ENCODE measurements around the gene CTSF. TPM values are rescaled to one million over a fixed set of nuclear protein-coding genes. Genes with fewer than 3 reads are reported as not detected.
A peak's percentile ranks its signal among the peaks of the same experiment; 100 is the strongest.

CTSF gene
- polyA plus RNA-seq, 3 donors = 1.5 to 3.5 (median 2.3) TPM

DNA sequence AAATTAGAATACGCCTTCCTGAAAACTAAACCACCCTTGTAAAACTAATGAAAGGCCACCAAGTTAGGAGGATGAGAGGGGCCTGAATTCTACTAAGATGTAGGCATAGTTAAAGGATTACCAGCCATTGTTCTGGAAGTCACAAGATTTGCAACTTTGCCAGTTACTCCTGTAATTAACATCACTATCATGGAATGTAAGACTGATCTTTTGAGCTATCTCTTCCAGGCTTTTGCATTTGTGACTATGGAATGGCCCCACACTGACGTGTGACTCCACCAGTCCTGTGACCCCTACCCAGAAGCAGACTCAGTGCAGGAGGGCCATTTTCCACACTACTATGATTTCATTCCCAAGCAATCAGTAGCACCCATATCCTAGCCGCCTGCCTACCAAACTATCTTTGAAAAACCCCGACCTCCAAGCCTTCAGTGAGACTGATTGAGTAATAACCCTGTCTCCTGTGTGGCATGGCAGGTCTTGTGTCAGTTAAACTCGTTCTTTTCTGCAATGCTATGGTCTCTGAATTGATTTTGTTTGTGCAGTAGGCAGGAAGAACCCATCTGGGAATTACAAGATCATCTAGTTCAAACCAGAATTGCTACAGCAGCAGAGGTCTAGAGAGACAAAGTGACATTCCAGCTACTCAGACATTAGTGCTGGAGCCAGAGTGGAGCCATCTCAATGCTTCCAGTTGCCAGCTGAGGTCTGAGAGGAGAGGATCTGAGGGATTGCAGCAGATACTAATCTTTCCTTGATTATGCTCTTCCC is 1.9 kb upstream of the CTSF start:
- 69% methylated on average over 2 of the region's 5 CpGs for WGBS (ENCODE audit: insufficient coverage)
- H3K27ac Mint-ChIP-seq = peak overlapping the region in 1 of 7 donors; percentile 11

DNA sequence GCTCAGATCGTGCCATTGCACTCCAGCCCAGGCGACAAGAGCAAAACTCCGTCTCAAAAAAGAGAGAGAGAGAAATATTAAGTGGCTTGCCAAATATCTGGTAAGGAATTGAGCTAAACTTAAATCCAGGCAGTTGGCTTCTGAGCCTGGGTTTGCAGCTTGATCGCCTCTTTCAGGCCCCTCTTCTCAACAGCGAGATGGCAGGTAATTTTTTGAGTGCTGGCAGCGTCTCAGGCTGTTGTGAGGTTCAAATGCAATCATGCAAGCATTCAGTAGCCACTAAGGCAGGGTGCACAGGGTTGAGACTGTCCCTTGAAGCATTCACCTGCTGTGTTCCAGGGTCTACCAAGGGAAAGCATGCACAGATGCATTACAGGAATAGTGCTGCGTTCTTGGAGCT is 670 bp upstream of the CTSF start:
- Histone ChIP-seq H3K4me1 (ENCODE audit: control insufficient read depth in 1 of 2, insufficient read depth in 2 of 2, low read length in 2 of 2) (peaks cover 4 to 12% of the 10 kb centered on the region in 2 donors), H3K27me3 (ENCODE audit: control insufficient read depth in 2 of 2, insufficient read depth in 2 of 2, low read length in 2 of 2) (peaks cover 0 to 17% of the 10 kb centered on the region in 2 donors), H3K79me2 (ENCODE audit: insufficient read depth, low read length) (no peaks in the 10 kb centered on the region), H3K27ac (ENCODE audit: low read depth in 1 of 2, low read length in 2 of 2) (no peak overlapping the region), H4K20me1 (ENCODE audit: insufficient read depth, low read length) (no peaks in the 10 kb centered on the region), H2AFZ (ENCODE audit: insufficient read depth, low read depth, low read length, poor library complexity, severe bottlenecking) (peak overlapping the region; percentile 89), H3K4me3 (replicated peaks in 1 of 3; ENCODE audit: low read depth in 2 of 3, low read length in 3 of 3) (no peak overlapping the region), H3K9me3 (replicated peaks in 1 of 2; ENCODE audit: control insufficient read depth in 1 of 2, insufficient read depth in 1 of 2, low read length in 2 of 2) (no peaks in the 10 kb centered on the region), H3K9ac (ENCODE audit: insufficient read depth, low read length, poor library complexity, severe bottlenecking) (no peak overlapping the region), H3K36me3 (replicated peaks in 1 of 2; ENCODE audit: control insufficient read depth in 1 of 2, insufficient read depth in 2 of 2, low read length in 2 of 2) (no peaks in the 10 kb centered on the region), H3K4me2 (replicated peaks; ENCODE audit: extremely low read depth, low read length, poor library complexity, severe bottlenecking) (no peak overlapping the region)
- Mint-ChIP-seq H3K27me3 (ENCODE audit: low read depth in 3 of 3) (peaks cover 23 to 29% (median 25%) of the 10 kb centered on the region in 3 donors), H3K4me3 (peak overlapping the region in 1 of 2 donors; percentile 87), H3K4me1 (peaks cover 7% of the 10 kb centered on the region), H3K36me3 (no peaks in the 10 kb centered on the region), H3K27ac (no peak overlapping the region), H3K9me3 (peaks cover 0 to 5% (median 1%) of the 10 kb centered on the region in 7 donors)
- TF ChIP-seq, protein P1, sequence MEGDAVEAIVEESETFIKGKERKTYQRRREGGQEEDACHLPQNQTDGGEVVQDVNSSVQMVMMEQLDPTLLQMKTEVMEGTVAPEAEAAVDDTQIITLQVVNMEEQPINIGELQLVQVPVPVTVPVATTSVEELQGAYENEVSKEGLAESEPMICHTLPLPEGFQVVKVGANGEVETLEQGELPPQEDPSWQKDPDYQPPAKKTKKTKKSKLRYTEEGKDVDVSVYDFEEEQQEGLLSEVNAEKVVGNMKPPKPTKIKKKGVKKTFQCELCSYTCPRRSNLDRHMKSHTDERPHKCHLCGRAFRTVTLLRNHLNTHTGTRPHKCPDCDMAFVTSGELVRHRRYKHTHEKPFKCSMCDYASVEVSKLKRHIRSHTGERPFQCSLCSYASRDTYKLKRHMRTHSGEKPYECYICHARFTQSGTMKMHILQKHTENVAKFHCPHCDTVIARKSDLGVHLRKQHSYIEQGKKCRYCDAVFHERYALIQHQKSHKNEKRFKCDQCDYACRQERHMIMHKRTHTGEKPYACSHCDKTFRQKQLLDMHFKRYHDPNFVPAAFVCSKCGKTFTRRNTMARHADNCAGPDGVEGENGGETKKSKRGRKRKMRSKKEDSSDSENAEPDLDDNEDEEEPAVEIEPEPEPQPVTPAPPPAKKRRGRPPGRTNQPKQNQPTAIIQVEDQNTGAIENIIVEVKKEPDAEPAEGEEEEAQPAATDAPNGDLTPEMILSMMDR (IDR thresholded peaks at IDR 0.05) = no peak
- intact Hi-C loops (cut with micrococcal nuclease) = no loop called here
- WGBS (ENCODE audit: insufficient coverage) = 94% methylated on average over 6 of the region's 7 CpGs
- DNase-seq = no peak

More for the DNA sequence above, 1.9 kb upstream of the CTSF start:
- Histone ChIP-seq H3K79me2 (ENCODE audit: insufficient read depth, low read length) (no peaks in the 10 kb centered on the region), H3K27me3 (ENCODE audit: control insufficient read depth in 2 of 2, insufficient read depth in 2 of 2, low read length in 2 of 2) (peaks cover 0 to 17% of the 10 kb centered on the region in 2 donors), H2AFZ (ENCODE audit: insufficient read depth, low read depth, low read length, poor library complexity, severe bottlenecking) (no peak overlapping the region), H3K9me3 (replicated peaks in 1 of 2; ENCODE audit: control insufficient read depth in 1 of 2, insufficient read depth in 1 of 2, low read length in 2 of 2) (no peaks in the 10 kb centered on the region), H3K27ac (ENCODE audit: low read depth in 1 of 2, low read length in 2 of 2) (no peak overlapping the region), H4K20me1 (ENCODE audit: insufficient read depth, low read length) (no peaks in the 10 kb centered on the region), H3K4me3 (replicated peaks in 1 of 3; ENCODE audit: low read depth in 2 of 3, low read length in 3 of 3) (no peak overlapping the region), H3K4me1 (ENCODE audit: control insufficient read depth in 1 of 2, insufficient read depth in 2 of 2, low read length in 2 of 2) (peaks cover 4 to 12% of the 10 kb centered on the region in 2 donors), H3K9ac (ENCODE audit: insufficient read depth, low read length, poor library complexity, severe bottlenecking) (no peak overlapping the region), H3K4me2 (replicated peaks; ENCODE audit: extremely low read depth, low read length, poor library complexity, severe bottlenecking) (no peak overlapping the region), H3K36me3 (replicated peaks in 1 of 2; ENCODE audit: control insufficient read depth in 1 of 2, insufficient read depth in 2 of 2, low read length in 2 of 2) (no peaks in the 10 kb centered on the region)
- intact Hi-C loops (cut with micrococcal nuclease) = no loop called here
- TF ChIP-seq, protein P1 (IDR thresholded peaks at IDR 0.05) = no peak
- Mint-ChIP-seq H3K36me3 (no peaks in the 10 kb centered on the region), H3K4me3 (no peak overlapping the region), H3K27me3 (ENCODE audit: low read depth in 3 of 3) (peaks cover 27 to 37% (median 29%) of the 10 kb centered on the region in 3 donors), H3K9me3 (peaks cover 0 to 6% (median 1%) of the 10 kb centered on the region in 7 donors), H3K4me1 (peaks cover 7% of the 10 kb centered on the region)
- DNase-seq = no peak
